Mesothelial cell of epicardium (in vitro differentiated cells): ENCODE data around the gene KAT7. TPM values are rescaled to one million over a fixed set of nuclear protein-coding genes. Genes with fewer than 3 reads are reported as not detected.
A peak's percentile ranks its signal among the peaks of the same experiment; 100 is the strongest.

ENCODE experiments used
- DNase-seq, 2 experiments: peaks; one replicate each; pipeline ENCODE4 v3.0.0; 2021; ENCODE audit warnings: low spot score in 2 of 2; ENCODE audit not compliant: unreplicated experiment in 2 of 2
- H3K27ac Mint-ChIP-seq: 2 replicates; pipeline ENCODE4 v1.8.0; 2021; ENCODE audit warnings: mixed read lengths
- H3K27me3 Mint-ChIP-seq: 2 replicates; pipeline ENCODE4 v1.8.0; 2021; ENCODE audit warnings: low read depth, mixed read lengths
- H3K36me3 Mint-ChIP-seq: 2 replicates; pipeline ENCODE4 v1.8.0; 2021; ENCODE audit warnings: mixed read lengths
- H3K4me1 Mint-ChIP-seq: 2 replicates; pipeline ENCODE4 v1.8.0; 2021; ENCODE audit warnings: mixed read lengths
- H3K4me3 Mint-ChIP-seq: 2 replicates; pipeline ENCODE4 v1.8.0; 2021; ENCODE audit warnings: mild to moderate bottlenecking, moderate library complexity, mixed read lengths
- H3K9me3 Mint-ChIP-seq: 2 replicates; pipeline ENCODE4 v1.8.0; 2021; ENCODE audit warnings: mixed read lengths
- total RNA-seq: library from RNA; stranded (reverse); gene quantifications from 3 replicates; pipeline ENCODE4 v1.2.1, GENCODE V29; 2021
- TF ChIP-seq, protein P1 (sequence below): fragments of 200-600 bp; sonication (generic); IDR thresholded peaks from one replicate; pipeline ENCODE4 v1.5.0; 2021; ENCODE audit warnings: antibody characterized with exemption; ENCODE audit not compliant: unreplicated experiment

The KAT7 gene
- total RNA-seq, 1 donor from 2014 or later: 66.7 TPM

DNA sequence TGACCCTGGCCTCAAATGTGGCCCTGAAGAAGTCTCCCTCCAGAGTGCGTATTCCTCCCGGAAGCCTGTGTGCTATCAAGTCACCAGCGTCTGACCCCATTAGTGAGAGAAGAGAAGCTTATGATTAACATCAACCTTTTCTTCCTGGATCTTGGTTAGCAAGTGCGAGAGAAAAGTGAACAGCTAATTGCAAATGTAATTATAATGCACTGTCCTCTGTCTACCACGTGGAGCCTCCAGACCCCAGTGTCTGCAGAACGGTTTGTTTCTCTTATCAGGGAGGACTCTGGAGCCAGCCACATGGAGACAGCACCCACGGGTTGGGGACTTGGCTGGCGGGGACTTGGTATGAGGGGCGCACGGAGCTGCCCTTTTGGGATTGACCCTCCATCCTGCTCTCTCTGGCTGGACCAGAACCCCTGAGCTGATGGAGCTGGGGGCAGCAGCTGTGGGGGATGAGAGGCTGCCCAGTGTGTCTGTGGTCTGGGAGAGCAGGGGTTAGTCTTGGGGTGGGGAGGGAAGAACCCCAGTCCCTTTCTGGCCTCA, 65.1 kb downstream of the KAT7 start:
- H3K27me3 Mint-ChIP-seq: peaks cover 64% of the 10 kb centered on the region
- H3K4me1 Mint-ChIP-seq: peaks cover 9% of the 10 kb centered on the region
- H3K9me3 Mint-ChIP-seq: no peaks in the 10 kb centered on the region
- DNase-seq: no peak
- H3K36me3 Mint-ChIP-seq: no peaks in the 10 kb centered on the region
- no peak overlapping the region for H3K27ac Mint-ChIP-seq
- no peak overlapping the region for H3K4me3 Mint-ChIP-seq
- TF ChIP-seq, protein P1, sequence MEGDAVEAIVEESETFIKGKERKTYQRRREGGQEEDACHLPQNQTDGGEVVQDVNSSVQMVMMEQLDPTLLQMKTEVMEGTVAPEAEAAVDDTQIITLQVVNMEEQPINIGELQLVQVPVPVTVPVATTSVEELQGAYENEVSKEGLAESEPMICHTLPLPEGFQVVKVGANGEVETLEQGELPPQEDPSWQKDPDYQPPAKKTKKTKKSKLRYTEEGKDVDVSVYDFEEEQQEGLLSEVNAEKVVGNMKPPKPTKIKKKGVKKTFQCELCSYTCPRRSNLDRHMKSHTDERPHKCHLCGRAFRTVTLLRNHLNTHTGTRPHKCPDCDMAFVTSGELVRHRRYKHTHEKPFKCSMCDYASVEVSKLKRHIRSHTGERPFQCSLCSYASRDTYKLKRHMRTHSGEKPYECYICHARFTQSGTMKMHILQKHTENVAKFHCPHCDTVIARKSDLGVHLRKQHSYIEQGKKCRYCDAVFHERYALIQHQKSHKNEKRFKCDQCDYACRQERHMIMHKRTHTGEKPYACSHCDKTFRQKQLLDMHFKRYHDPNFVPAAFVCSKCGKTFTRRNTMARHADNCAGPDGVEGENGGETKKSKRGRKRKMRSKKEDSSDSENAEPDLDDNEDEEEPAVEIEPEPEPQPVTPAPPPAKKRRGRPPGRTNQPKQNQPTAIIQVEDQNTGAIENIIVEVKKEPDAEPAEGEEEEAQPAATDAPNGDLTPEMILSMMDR: no peak

DNA sequence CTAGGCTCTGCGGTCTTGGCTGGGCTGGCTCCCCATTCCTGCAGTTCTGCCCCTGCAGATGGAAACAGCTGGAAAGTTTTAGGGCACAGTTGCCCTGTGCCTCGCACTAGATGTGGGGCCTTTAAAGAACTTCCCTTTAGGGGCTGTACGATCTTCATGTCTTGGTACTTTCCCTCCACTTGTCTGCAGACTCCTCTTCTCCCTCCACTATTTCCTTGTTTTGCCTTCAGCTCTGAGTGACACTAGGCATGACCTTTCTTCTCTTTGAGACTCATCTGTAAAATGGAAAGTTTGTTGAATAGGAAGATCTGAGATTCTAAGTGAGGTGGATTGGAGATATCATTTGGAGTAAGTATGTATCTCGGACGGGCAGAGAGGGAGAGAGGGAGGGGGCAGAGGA, 65.6 kb downstream of the KAT7 start:
- no peak overlapping the region for H3K4me3 Mint-ChIP-seq
- peaks cover 9% of the 10 kb centered on the region for H3K4me1 Mint-ChIP-seq
- no peak for DNase-seq
- H3K9me3 Mint-ChIP-seq: no peaks in the 10 kb centered on the region
- H3K36me3 Mint-ChIP-seq: no peaks in the 10 kb centered on the region
- H3K27ac Mint-ChIP-seq: no peak overlapping the region
- peaks cover 62% of the 10 kb centered on the region for H3K27me3 Mint-ChIP-seq
- TF ChIP-seq, protein P1: no peak

DNA sequence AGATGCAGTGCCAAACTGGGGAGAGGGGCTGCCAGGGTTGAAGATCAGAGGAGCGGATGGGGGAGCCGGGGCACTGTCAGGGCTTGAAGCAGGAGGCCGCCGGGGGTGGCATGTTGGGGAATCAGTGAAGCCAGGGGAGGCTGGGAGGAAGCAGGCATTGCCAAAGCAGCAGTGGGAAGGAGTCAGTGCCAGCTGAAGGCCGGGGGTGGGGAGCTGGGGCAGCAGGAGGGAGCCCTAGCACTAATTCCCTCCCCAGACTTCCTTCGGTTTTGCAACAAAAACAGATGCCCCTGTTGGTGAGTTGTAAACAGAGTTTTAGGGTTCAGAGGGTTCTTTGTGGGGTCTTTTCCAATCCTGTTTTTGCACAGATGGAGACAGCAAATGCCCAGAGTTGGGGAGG, 70.3 kb downstream of the KAT7 start:
- Mint-ChIP-seq H3K9me3 (no peaks in the 10 kb centered on the region), H3K27me3 (peaks cover 23% of the 10 kb centered on the region), H3K36me3 (no peaks in the 10 kb centered on the region), H3K4me3 (no peak overlapping the region), H3K4me1 (peaks cover 3% of the 10 kb centered on the region), H3K27ac (no peak overlapping the region)
- no peak for DNase-seq
- TF ChIP-seq, protein P1: no peak

DNA sequence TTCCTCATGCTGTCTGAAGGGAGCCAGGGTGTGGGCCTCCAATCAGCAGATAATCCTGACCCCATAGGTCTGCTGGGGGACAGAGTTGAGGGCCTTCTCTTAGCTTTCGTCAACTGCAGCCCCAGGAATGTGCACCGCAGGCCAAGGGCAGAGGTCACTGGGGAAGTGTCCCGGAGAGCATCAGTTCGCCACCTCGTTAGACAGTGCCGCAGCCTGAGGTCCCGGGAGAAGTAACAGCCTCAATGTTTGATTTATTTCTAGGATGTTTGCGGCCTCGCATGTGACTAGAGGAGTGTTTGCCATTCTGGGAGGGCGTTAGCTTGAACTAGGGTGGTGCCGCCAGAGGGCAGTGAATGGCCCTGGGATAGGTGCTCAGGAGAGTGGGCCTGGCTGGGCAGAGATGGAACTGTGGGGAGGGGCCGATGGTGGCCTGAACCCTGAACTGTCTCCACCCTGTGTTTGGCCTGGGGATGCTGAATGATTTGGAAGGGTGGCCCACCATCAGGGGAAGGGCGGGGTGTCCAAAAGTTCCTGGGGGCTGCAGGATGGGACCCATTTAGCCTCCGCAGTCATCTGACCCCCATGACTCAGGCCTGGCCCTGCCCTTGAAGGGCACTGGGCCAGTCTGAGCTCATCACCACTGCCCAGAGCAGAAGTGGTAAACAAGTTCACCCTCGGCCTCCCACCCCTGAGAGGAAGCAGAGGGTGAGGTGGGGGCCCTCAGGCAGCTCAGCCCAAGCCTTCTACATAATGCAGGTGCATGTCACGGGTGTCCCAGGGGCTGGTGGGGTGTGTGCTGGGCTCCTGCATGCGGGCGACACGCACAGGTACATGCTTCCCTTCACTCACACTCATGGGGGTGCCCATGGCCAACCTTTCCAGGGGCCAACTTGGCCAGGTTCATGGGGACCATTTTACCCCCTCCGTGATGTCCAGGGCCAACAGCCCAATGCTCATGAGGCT, 71.8 kb downstream of the KAT7 start:
- Mint-ChIP-seq H3K27ac (no peak overlapping the region), H3K9me3 (no peaks in the 10 kb centered on the region), H3K27me3 (peaks cover 13% of the 10 kb centered on the region), H3K36me3 (no peaks in the 10 kb centered on the region), H3K4me3 (no peak overlapping the region), H3K4me1 (peaks cover 11% of the 10 kb centered on the region)
- no peak for DNase-seq
- TF ChIP-seq, protein P1: no peak

DNA sequence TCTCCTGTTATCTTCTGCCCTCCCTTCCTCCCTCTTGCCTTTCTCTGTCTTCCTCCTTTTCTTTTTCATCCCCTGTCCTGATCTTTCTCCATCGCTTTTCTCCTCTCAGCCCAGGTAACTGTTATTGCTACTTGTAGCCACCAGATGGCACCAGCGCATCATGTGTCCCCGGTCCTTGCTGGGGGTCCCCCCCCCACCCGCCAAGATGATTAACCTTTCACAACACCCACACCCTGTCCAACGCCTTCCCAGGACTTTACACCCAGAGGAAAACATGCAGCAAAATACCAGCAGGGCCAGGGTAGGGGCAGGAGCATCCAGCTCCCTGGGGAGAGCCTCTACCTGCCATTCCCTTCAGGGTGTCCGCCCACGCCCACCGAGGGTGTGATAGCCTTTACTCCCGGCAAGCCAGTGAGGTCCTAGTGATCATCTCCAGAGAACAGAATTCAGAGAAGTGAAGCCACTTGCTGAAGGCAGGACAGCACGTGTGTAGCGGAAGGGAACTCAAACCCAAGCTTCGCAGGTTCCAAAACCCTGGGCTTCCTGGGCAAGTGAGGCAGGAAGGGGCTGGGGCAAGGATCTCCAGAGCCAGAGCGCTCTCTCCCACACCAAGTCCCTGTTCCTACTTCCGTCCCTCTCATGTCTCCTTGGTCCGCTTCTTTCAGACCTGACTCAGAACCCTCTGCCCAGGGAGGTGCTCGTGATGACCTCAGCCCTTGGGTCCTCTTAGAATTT, 72.8 kb downstream of the KAT7 start:
- Mint-ChIP-seq H3K27ac (no peak overlapping the region), H3K4me1 (peaks cover 21% of the 10 kb centered on the region), H3K36me3 (no peaks in the 10 kb centered on the region), H3K4me3 (no peak overlapping the region), H3K27me3 (peaks cover 8% of the 10 kb centered on the region), H3K9me3 (no peaks in the 10 kb centered on the region)
- TF ChIP-seq, protein P1: peak; percentile 89
- peak in 1 of 2 experiments; percentile 65 for DNase-seq
